Measurements from ENCODE around the gene IFT25.
"Not testable (repeated sequence)": the region's sequence is repeated elsewhere in the genome, so short reads cannot be mapped to it uniquely, and the experiment has no call there.

IFT25 gene

DNA sequence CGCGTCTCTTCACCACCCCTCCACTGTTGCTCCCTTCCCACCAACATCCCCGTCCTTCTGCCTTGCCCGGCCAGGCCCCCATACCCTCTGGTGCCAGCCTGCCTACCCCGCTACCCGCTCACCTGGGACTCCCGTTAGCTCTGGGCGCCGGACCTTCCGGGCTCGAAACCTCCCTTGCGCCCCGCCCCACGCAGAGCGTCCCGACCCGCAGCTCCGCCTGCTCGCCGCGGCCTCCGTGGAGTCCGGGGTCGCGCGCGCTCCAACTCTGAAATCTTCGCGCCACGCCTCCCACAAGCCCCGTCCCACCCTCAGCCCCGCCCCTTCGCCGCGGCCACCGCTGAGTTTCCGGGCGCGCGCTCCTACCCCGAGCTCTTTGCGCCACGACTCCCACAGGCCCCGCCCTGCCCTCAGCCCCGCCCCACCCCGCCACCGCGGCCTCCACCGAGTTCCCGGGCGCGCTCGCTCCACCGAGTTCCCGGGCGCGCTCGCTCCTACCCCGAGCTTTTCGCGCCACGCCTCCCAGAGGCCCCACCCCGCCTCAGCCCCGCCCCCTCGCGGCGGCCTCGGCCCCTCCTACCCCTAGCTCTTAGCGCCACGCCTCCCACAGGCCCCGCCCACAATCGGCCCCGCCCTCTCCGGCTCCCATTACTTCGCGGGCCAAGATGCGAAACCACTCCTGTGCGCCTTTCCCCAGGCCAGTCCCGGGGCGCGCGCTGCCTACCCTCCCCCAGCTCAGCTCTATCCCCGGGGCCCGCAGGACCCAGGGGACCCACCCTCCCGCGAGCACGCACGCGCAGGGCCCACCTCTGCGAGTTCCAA is at the start of gene IFT25:
TSS of gene IFT25 (minus strand) at position 267 of the 819 bp plus-strand sequence. CDS start 5,617 bp downstream, outside the sequence.
- DNase-seq, result peak; percentile 97

DNA sequence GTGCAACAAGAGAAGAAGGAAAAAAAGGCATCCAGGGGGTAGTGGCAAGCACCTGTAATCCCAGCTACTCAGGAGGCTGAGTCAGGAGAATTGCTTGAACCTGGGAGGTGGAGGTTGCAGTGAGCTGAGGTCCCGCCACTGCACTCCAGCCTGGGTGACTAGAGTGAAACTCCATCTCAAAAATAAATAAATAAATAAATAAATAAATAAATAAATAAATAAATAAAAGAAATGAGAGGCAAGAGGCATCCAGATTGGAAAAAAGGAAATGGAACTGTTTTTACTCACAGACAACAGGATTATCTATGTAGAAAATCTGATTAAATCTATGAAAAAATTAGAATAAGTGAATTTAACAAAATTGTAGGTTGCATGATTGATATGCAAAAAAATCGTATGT is 49.0 kb upstream of the IFT25 start:
- DNase-seq, result not testable (repeated sequence)

DNA sequence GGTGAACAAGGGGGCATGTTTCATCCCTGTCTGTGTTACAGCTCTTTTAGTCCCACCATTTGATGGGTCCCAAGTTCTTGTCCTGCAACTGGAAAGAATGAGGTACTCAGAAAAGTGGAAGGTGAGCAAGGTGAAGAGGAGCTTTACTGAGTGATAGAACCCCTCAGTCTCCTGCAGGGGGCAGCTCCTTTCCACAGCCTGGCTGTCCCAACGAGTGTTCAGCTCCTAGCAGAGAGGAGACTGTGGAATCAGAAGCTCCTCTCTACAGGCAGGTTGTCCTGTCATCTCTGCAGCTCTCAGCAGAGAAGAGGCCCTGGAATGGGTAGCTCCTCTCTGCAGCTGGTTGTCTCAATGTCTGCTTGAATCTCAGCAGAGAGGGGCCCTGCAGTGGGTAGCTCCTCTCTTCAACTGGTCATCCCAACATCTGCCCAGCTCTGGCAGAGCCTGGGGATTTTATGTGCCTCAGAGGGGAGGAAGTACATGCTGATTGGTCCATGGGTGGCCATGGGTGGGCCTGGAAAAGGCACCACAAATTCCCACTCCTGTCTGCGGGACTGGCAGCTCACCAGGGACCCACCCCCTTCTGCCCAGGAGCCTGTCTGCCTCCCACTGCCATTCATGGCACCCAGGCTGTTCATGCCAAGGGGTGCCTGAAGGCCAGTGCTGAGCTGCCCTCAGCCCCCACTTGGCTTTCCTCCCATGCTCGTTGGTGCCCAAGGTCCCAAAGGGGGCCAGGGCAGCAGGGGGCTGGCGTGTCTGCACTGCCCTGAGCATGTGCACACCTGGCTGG is 46.8 kb upstream of the IFT25 start:
- no peak for DNase-seq

DNA sequence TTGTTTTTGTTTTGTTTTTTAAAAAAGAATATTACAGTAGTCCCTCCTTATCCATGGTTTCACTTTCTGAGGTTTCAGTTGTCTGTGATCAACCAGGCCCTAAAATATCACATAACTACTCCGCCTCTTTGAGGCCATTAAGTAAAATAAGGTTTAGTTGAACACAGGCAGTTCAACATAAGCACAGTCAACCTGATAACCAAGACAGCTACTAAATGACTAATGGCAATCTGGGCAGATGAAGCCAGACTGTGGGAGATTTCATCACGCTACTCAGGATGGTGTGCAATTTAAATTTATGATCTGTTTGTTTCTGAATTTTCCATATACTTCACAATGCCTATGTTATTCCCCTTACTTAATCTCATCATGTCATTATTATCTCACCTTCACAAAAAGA is 42.4 kb upstream of the IFT25 start:
- DNase-seq, result no peak

DNA sequence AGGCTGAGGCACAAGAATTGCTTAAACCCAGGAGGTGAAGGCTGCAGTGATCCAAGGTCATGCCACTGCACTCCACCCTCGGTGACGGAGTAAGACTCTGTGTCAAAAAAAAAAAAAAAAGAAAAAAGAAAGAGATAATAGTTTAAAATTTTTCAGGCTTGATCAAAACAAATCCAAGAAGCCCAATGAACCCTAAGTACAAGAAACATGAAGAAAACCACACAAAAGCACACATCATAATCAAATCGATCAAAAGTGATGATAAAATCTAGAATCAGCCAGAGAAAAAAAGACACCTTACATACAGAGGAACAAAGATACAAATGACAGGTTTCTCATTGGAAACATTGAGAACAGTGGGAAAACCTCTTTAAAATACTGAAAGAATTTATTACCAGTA is 41.0 kb upstream of the IFT25 start:
- DNase-seq, result no peak

DNA sequence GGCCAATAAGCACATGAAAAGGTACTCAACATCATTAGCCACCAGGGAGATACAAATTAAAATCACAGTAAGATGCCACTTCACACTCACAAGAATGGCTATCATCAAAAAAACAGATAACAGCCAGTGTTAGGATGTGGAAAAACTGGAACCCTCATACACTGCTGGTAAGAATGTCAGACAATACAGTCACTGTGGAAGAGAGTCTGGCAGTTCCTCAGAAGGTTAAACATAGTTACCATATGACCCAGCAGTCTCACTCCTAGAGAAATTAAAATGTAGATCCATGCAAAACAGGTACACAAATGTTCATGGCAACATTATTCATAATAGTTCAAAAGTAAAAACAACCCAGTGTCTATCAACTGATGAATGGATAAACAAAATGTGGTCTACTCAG is 39.2 kb upstream of the IFT25 start:
- DNase-seq, result no peak

DNA sequence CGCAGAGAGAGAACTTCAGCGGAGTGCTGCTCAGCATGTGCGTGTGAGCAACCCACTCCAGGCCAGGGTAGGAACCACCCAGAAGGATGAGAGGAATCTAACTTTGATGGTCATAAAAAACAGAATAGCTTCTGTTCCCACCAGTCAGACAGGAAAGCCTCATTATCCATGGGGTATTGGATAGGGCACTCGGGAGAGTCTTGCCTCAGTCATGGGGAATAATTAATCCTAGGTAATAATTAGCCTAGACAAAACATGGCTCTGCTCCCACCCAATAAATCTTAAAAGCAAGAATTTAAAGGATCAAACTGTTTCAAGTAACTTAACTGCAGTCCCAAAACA is 37.2 kb upstream of the IFT25 start:
- no peak for DNase-seq

DNA sequence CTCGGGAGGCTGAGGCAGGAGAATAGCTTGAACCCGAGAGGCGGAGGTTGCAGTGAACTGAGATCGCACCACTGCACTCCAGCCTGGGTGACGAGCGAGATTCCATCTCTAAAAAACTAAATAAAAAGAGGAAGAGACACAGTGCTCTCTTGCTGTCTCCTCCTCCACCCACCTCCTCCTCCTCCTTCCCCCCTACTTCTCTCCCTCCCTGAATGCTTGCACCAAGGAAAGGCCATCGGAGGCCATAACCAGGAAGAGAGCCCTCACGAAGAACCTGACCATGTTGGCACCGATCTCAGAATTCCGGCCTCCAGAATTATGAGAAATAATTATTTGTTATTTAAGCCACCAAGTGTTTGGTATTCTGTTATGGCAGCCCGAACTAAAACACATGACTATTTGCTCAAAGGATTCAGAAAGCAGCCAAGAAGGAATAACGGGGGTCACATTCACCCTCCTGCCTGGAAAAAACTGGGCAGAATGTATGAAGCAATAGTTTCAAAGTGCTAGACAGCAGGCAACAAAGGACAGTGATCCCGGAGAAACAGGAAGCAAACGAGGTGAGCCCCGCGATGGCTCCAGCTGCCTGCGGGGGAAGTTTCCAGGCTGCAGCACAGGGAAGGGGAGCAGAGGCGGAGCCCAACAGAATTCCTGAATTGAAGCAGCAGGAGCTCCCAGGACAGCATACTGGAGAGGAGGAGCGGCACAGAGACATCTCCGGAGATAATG is 36.7 kb upstream of the IFT25 start:
- no peak for DNase-seq

DNA sequence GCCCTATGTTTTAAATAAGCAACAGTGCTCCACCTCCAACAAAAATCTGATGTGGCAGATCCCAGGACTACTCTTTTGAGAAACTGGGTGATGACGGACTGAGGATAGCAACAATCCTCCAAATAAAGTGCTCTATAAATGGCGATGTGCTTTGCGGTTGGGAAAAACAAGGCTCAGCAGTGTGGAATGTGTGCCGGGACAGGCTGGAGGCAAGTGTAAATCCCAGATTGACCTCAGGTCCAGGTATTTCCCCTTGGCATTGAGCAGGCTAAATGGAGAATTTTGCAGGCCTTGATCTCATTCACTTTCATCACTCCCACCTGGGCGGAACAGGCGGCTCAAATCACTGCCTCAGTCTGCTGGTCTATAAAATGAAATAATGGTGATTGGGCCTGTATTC is 35.7 kb upstream of the IFT25 start:
- DNase-seq, result no peak

DNA sequence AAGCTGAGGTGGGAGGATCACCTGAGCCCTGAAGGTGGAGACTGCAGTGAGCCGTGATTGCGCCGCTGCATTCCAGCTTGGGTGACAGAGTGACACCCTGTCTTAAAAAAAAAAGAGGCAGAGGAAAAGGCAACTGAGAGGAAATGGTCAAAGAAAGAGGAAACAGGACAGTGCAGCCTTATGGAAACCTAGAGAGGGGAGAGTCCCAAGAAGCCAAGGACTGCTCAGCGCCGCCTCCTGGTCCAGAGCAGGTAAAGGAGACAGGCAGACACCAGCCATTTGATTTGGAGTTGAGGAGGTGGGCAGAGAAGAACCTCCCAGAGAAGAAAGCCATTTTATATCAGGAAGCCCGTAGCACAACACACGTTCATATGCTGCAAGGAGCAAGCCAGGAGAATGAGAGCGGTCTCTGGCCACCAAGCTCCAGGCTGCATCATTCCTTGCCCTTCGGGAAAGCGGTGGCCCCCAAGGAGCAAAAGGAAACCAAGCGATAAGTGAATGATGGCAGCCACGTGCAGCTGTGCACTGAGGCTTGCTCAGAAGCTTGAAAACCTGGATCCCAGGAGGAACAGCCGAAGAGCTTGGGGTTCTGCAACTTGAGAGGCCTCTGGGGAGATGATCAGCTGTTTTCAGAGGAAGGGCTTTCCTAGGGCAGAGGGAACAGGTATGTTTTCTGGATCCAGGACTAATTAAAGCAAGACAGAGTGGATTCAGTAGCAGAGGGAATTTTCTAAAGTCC is 34.4 kb upstream of the IFT25 start:
- DNase-seq, result no peak

DNA sequence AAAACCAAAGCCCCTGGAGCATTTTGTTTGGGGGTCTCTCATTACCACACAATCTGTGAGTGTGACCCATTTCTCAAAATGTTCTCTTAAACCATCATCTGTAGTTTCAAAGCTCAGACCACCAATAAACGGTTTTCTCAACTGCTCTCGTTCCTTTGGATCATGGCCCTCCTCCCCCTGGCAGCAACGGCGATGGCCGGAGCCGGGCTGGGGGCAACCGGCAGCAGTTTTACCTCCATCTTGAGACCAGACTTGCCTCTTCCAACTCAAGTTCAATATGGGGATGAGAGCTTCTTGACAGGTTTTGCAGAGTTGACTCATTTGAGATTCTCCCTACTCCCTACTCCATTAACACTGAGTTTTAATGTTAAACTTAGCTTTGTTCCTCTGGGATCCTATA is 30.4 kb upstream of the IFT25 start:
- no peak for DNase-seq

DNA sequence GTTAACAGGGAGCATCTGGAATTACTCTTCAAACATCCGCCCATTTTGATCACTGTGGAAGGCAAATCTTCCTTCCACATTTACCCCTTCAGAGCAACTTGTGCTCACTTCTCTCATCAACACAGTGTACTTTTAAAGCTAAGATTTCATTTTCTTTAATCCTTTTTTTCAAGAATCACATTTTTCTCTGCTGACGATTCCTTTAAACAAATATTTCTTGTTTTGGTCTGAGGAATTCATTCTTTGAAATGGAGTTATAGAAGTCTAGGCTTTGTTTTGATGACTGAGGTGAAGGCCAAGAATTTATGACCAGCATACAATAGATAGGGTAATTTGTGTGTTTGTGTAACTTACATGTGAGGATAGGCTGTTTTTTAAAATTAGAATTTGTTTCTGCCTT is 26.2 kb upstream of the IFT25 start:
- DNase-seq, result no peak

DNA sequence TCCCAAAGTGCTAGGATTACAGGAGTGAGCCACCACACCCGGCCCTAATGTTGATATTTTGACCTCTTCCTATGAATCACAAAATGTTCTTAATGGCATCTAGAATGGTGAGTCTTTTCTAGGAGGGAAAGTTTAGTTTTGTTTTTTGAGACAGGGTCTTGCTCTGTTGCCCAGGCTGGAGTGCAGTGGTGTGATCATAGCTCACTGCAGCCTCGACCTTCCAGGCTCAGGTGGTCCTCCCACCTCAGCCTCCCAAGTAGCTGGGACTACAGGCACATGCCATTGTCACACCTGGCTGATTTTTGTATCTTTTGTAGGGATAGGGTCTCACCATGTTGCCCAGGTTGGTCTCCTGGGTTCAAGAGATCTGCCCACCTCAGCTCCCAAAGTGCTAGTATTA is 23.8 kb upstream of the IFT25 start:
- DNase-seq, result not testable (repeated sequence)

DNA sequence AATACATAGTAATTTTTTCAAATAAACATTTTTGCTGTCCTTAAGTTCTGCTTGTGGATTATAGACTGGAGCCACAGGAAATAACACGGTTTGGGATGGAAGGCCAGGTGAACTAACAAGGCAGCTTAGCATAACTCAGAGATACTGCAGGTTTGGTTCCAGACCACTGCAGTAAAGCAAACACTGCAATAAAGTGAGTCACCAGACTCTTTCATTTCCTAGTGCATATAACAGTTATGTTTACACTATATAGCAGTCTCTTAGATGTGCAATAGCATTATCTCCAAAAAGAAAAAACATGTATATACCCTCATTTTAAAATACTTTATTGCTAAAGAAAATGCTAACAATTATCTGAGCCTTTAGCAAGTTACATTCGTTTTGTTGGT is 22.6 kb upstream of the IFT25 start:
- no peak for DNase-seq

DNA sequence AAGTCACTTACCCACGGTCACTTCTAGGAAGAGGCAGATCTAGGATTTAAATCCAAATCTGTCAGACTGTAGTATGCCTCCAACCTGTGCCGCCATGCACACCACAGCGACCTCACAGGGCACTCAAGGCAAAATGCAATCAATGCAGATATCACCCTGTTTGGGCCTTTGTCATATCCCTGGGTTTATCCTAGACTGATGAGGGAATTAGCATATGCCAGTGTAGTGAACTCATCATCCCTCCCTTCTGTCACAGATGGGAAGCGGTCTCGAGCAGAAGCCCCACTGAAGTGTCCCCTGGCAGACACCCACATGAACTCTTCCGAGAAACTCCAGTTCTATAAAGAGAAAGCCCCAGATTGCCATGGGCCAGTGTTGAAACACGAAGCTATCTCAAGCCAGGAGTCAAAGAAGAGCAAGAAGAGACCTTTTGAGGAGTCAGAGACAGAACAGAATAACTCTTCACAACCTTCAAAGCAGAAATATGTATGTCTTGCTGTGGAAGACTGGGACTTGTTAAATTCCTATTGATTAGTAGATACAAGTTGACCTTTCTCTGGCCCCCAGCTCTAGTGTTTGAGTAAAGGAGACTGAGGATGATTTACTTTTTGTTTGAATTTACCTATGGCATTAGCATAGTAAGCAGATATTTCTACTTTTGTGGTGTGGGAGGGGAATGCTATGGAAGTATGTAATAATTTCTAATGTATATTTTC is 22.1 kb upstream of the IFT25 start:
- DNase-seq, result no peak

DNA sequence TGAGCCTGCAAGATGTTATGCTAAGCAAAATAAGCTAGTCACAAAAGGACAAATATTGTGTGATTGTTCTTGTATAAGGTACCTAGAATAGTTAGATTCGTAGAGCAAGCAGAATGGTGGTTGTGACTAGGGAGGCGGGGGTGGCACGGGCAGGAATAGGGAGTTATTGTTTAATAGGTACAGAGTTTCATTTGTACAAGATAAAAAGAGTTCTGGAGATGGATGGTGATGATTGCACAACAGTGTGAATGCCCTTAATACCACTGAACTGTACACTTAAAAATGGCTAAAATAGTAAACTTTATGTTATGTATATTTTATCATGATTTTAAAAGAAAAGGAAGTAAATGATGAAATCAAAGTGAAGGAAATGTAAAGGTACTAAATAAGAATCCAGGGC is 21.3 kb upstream of the IFT25 start:
- no peak for DNase-seq

DNA sequence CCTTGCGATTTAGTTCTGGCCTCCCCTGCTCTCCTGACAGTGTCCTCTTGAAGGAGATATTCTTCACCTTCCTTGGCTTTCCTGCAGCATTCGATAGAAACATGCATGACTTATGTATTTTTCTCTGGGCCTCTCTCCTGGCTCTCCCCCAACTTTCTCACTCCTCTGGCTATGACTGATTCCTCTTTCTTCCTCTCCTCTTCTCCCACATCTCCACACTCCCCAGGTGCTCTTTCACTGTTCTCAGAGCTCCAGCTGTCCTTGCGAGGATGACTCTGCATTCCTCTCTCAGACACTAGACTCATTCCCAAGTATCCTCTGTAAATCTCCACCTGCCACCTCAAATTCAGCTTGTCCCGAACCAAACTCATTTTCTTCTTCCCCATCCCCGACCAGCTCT is 18.6 kb upstream of the IFT25 start:
- no peak for DNase-seq

DNA sequence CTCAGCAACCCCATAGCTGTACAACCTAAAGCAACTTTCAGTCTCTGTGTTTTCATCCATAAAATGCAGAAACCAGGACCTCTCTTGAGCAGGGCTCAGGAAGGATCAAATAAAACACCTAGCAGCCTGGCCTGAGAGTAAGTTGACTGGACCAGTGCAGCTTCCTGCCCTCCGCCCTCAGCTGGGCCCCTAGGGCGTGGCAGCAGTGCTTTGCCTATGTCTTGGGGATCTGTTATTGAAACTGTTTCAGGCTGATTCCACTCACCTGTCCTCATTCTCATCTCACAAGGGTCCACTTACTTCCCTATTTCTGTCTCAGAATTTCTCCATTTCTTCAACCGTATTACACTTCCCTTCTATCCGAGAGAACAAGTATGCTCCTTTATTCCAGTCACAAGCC is 18.0 kb upstream of the IFT25 start:
- no peak for DNase-seq

DNA sequence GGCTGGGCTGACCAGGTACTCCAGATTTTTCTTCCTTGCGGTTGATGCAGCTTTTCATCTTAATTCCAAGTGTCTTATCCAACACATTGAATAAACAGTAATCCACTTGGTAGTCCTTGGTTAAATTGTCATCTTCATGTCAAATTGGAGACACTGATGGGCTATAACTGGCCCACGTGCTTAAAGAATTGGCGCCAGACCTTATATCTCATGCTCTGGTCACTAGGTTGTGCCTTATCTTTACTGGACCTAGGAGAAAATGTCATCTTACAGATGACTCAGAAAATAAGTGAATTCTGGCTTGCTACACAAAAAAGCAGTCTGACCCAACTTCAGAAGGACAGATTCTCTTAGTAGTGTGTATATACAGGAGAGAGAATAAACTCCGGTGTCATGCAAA is 16.9 kb upstream of the IFT25 start:
- no peak for DNase-seq

DNA sequence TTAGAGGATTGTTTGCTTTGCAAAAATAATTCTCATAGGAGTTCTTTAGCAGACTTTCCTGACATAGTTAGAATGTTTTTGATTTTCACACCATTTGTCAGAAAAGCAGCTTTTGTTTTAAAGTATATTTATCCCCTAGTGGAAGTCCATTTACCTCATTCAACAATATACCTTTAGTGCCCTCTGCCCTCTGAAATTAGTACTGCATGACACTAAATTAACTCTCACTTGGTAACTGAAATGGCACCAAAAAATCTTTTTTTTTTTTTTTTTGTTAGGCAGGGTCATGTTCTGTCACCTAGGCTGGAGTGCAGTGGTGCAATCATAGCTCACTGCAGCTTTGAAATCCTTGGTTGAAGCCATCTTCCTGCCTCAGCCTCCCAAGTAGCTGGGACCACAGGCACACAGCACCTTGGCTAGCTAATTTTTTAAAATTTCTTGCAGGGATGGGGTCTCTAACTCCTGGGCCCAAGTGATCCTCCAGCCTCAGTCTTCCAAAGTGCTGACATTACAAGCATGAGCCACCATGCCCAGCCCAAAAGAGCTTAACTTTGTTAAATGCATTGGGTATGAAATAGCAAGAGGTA is 14.3 kb upstream of the IFT25 start:
- DNase-seq, result peak; percentile 75

DNA sequence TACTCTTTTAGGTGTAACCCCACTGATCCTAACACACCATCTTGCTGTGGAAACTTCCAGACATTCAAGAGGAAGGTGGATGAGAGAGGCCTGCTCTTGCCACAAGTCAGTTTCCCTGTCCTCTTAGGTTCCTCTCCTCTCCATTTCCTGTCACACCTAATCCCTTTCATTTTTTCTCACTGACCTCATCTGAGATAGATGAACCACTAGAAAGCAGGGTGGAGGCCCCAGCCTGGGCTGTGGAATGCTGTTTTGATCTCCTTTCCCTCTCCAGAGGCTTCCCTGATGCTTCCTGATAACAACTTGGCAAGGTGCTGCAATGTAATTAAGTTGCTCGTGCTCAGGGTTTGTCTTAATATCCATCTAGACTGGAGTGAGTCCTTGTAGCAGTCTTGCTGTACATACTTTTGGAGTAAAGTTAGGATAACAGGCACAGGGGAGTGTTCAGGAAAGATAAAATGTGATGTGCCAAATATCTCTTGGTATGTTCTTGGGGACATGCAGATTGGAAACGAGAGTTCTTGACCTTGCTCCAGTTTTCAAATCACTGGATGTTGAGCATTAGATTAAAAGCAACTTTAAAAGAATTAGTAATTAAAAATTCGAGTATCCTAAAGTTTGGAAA is 11.8 kb upstream of the IFT25 start:
- no peak for DNase-seq

All from CD4-positive, alpha-beta T cell treated with Interleukin-17A for 1 hour (primary cell).